HG03432 (cell line): ENCODE measurements around the gene FKBP8.

Experiments
- ATAC-seq: cut with Tn5 transposase; IDR thresholded peaks from one replicate; pipeline ENCODE4 v1.9.1; 2021; ENCODE audit warnings: mild to moderate bottlenecking, moderate library complexity; ENCODE audit not compliant: unreplicated experiment

Gene FKBP8

DNA sequence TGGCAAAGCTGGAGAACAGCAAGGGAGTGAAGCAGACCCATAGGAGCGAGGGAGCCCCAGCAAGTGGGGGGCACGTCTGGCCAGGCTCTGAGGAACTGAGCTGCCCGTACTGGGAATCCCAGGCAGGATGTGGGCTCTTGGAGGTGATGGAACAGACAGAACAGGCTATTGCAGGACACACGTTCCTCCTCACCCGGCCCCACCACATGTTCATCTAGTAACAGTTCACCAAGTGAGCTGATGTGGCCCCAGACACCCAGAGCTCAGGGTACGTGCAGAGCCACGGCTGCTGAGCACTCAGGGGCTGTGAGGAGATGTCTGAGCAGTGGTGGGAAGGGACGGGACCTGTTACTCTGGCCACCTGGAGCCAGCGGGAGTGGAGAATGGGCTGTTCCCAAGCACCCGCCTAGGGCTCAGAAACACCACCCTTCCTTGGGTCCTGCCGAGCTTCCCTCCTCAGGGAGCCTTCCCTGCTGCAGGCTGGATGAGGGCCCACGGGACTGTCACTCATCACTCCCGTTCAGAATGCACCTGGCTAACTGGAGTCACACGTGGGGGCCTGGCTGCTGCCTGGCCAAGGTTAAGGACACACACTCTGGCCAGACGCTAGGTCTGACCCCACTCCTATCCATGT, 39.9 kb downstream of the FKBP8 start:
- no peak for ATAC-seq

GRCh38 chr19:18502638-18503294, 40.6 kb downstream of the FKBP8 start:
- ATAC-seq: no peak

GRCh38 chr19:18502246-18502637, 41.1 kb downstream of the FKBP8 start:
- ATAC-seq: no peak

DNA sequence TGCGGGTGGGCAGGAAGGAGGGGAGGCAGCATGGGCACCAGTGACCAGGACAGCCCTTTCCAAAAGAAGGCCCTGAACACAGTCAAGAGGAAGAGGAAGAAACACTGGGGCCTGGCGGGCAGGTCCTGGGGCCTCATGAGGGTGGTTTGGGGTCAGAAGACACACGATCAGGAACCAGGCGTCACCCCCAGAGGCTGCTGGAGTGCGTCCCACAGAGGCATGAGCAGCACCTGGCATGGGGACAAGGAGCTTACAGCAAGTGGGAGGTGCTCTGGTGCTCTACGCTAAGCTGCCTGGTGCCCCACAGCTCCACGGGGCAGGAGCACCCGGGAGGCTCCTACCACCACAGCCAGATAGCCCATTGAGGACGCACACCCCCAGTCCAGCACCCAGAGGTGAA, 41.5 kb downstream of the FKBP8 start:
- no peak for ATAC-seq

GRCh38 chr19:18501351-18501750, 42.0 kb downstream of the FKBP8 start:
- no peak for ATAC-seq

GRCh38 chr19:18500799-18501198, 42.6 kb downstream of the FKBP8 start:
- no peak for ATAC-seq

GRCh38 chr19:18500376-18500775, 43.0 kb downstream of the FKBP8 start:
- ATAC-seq: no peak

DNA sequence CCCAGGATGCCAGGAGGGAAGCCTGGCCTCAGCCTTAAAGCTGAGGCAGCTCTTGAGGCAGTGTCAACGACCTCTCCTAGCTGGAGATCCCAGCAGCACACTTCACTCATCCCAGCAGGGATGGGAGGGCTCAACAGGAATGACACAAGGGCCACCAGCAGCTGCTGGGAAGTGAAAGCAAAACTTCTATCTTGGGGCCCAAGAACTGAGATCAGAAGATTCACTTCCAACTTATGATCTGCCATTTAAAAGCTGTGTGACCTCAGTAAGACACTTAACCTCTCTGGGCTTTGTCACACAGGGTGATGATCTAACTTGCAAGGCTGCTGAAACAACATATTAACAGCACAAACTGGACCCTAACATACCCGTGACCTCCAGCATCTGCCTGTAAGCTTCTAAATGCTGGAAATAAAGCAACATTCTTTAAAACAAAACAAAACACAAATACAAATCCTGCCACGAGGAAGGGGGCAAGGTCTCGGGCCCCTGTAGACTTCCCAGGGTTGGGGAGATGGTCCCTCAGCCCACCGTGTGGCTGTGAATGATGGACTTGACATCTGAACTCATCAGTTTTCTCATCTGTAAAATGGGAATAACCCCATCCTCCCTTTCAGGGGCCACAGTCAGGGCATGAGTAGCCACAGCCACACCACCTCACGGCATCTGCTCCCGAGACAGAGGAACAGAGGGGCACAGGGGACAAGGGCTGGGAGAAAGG, 44.2 kb downstream of the FKBP8 start:
- ATAC-seq: no peak

GRCh38 chr19:18496980-18497256, 46.5 kb downstream of the FKBP8 start:
- ATAC-seq: no peak

- ATAC-seq: no peak
These were observed 47.0 kb downstream of the FKBP8 start for GRCh38 chr19:18496167-18496979.

DNA sequence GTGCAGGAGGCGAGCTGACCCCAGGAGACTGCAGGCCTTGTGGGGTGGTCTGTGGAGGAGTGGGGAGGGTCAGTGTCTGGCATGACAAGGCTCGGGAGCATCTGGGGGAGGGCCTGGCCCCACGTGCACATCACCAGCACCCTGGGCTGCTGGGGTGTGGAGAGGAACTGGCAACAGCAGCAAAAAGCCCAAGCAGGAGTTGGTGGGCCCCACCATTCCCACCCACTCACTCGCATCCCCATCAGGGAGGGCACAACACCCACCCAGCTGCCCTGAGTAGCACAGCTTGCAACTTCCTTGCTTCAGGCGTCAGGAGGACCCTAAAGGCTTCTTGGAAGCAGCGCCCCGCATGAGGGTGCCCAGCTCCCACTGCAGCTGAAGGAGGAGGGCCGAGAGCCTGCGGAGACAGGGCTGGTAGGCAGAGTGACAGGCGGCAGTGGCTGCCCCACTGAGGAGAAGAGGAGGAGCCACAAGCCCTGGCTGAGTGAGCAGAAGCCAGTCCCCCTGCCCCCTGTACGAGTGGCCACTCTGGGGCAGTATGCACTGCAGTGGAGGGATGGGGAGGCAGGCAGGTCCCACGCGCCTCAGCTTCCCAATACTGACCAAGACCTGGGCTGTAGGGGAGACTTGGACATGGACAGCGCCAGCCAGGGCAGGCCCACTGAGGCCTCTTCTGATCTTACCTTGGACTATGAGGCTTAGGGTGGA, 48.0 kb downstream of the FKBP8 start:
- no peak for ATAC-seq

GRCh38 chr19:18494267-18494607, 49.1 kb downstream of the FKBP8 start:
- ATAC-seq: no peak

DNA sequence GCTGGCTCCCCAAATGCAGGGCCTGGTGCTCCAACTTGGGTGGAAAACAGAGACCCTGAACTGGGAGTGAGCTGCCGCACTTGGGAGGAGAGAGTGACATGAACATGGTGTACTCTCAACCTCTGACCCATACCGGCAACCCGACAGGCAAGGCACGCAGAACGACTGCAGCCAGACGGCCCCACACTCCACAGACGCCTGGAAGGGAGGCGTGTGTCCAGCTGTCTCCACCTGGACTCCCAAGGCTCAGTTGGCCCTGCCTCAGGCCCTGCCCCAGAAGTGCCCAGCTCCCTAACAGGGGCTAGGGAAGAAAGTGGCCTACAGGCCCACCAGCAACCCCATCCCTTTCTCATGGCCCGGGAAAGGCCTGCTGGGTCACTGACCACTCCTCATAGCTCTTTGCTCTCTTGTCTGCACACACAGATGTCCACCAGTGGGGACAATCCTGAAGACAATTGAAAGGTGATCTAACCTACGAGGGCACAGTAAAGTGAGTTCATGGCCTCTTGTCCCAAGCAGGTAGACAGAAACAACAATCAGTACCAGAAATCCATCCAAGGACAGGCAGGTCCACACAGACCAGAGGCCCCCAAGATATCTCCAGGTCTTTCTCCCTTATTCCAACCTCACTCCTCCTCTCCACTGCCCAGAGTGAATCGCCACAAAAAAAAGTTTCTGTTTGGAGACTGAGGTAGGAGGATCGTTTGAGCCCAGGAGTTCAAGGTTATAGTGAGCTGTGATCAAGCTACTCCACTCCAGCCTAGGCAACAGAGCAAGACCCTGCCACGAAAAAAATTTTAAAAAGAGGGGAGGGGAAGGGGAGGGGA, 49.7 kb downstream of the FKBP8 start:
- no peak for ATAC-seq

- no peak for ATAC-seq
These were observed 51.1 kb downstream of the FKBP8 start for GRCh38 chr19:18491995-18492953.

DNA sequence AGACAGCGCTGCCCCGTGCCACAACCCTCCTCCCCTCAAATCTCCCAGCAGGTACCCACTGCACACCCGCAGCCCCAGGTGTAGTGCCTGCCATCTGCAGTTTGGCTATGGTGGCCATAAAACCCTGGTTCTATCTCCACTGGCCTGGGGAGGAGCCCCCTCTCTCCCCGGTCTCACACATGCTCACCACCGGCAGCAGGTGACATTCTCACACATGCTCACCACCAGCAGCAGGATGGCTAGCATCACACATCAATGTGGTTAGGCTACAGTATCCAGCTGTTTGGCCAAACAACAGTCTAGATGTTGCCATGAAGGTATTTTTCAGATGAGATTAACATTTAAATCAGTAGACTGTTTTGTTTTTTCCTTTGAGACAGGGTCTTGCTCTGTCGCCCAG, 52.6 kb downstream of the FKBP8 start:
- no peak for ATAC-seq

DNA sequence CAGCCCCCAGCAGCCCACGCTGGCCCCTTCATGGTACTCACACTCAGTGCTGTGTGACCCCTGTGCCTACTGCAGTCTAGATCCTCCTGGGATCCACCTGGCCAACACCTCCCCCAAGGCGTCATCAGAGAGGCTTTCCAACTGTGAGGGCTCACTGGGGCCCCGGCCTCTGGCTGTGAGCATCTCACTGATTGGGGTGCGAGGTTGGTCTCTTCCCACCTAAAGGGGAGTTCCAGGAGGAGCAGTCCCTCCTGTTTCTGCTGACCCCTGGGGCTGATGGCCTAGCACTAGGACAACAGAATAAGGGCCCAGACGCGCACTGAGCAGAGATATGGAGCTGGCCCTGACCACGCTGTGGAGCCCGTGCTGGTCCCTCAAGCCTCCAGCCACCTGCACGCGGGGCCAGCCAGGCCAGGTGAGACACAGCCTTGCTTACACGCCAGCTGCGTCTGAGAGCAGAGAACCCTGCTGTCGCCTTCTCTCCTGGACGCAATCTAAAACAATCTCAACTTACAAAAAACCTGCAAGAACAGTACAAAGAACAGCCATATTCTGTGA, 53.7 kb downstream of the FKBP8 start:
- no peak for ATAC-seq

GRCh38 chr19:18488838-18489626, 54.3 kb downstream of the FKBP8 start:
- ATAC-seq: no peak

DNA sequence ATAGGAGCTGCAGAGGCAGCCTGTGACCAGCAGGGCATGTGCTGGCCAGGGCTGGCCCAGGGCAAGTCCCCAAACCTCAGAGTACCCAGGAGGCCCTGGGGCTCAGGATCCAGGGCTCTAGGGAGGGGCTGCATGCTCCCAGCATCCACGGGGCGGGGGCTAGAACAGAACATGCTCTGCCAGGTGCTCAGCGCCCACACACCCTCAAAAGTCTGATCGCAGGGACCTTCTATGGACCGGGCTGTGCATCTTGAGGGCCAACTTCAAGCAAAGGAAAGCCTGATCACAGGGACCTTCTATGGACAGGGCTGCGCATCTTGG, 55.0 kb downstream of the FKBP8 start:
- ATAC-seq: no peak
